HG03442 (cell line): ENCODE results near the gene ATP4B.

Source experiments
- ATAC-seq: cut with Tn5 transposase; IDR thresholded peaks from one replicate; pipeline ENCODE4 v1.9.1; 2021; ENCODE audit warnings: mild to moderate bottlenecking, moderate library complexity; ENCODE audit not compliant: unreplicated experiment

Gene ATP4B

DNA sequence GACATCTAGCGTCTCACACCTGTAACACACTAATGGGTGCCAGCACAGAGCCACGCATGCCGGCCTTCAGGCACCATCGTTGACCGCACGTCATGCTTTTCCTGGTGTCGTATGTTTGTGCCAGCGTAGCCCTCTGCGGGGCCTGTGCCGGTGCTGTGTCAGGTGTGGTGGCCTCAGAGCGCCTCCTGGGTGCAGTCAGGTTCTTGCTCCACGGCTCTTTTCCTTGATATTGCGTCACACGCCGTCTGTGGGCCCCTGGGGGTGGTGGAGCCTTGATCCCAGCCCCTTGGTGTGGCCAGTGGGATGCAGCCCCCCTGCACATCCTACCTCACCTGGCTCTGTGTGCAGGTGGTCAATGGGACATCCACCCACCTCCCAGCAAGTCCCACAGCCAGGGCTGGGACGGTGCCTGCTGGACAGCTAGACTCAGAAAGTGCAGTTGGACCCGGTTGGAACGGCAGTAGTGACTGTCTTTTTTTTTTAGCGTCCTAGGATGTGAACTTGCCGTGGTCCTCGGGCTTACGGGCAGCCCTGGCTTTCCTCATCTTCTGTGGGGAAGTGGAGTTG is 48.9 kb downstream of the ATP4B start:
- ATAC-seq: no peak

DNA sequence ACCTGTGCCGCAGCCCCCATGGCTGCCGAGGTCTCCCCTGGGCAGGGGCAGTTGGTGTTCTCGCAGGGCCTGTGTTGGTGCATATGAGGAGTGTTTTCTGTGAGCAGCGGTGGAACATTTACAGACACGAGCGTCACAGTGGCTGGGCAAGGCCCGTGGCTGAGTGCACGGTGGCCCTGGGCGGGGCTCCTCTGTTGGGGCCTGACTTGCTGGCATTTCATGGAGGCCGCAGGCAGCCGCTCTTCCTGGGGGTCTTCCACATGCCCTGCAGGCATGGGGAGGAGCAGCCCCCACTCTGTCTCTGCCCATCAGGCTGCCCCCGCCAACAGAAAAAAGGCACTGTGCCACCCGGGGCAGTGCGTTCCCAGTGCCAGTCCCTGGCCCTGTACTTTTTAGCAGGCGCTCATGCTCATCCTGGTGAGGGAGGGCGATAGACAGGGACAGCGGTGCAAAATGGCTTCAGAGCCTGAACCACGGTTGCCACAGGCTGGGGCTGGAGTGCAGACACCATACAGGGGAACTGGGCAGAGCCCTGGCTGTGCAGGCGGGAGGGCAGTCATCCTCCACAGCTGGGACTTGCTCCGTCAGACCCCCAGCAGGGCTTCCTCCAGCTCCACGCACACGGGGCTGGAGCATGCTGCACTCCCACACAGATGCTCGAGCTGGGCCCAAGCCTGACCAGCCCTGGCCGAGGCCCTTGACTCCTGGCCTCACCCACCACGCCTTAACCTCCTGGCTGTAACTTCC is 49.9 kb downstream of the ATP4B start:
- no peak for ATAC-seq

DNA sequence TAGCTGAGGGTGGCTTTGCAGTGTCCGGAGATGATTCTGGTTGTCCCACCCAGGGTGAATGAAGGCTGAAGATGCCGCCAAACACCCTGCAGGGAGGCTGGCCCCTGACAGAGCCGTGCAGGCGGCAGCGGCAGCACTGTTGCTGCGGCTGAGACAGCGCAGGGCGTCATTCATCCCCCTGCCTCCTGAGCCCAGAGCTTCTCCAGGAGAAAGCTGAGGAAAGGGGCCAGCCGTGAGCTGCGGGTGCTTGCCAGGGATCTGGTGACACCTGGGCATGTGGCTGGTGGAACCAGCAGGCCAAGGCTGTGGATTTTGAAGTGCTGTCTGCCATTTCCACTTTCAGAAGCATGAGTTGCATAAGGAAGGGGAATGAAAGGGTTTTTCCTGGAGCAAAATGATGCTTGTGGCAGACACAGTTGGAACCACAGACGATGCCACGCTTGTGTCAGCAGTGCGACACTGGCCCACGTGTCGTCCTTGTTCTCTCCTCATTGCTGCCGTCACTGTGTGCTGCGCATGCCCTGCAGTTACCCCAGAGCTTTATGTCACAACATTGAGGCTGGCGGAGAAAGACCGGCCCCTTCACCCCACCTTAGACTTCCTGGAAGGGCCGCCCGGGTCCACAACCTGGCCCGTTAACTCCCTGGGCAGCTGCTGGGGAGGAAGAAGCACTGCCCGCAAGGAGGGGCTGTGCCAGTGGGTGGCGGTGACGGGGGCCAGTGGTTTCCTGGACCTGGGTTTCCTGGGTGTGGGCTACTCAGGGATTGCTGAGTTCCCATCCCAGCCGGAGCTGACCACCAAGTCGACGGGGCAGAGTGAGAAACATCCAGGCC is 50.7 kb downstream of the ATP4B start:
- no peak for ATAC-seq

DNA sequence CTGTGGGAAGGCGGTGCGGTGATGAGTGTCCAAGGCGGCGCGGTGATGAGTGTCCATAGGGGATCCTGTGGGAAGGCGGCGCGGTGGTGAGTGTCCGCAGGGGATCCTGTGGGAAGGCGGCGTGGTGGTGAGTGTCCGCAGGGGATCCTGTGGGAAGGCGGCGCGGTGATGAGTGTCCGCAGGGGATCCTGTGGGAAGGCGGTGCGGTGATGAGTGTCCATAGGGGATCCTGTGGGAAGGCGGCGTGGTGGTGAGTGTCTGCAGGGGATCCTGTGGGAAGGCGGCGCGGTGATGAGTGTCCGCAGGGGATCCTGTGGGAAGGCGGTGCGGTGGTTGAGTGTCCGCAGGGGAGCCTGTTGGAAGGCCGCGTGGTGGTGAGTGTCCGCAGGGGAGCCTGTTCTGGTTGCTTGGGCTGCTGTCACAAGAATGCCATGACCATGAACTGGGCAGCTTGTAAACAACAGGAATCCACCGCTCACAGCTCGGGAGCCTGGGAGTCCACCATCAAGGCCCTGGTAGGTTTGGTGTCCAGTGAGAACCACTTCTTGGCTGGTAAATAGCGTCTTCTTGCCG is 52.0 kb downstream of the ATP4B start:
- no peak for ATAC-seq

DNA sequence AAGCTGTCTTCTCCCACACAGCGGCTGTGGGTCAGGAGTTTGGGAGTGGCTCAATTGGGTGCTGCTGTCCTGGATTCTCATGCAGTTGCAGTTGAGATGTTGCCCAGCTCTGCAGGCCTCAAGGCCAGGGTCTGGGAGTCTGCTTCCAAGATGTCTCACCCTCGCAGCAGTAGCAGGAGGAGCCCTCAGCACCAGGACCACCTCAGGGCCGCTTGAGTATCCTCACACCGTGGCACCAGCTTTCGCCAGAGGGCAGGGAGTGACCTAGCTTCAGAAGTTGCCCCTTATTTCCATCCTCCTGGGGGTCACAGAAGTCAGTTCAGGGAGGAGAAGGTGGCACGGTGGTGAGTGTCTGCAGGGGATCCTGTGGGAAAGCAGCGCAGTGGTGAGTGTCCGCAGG is 52.5 kb downstream of the ATP4B start:
- no peak for ATAC-seq

DNA sequence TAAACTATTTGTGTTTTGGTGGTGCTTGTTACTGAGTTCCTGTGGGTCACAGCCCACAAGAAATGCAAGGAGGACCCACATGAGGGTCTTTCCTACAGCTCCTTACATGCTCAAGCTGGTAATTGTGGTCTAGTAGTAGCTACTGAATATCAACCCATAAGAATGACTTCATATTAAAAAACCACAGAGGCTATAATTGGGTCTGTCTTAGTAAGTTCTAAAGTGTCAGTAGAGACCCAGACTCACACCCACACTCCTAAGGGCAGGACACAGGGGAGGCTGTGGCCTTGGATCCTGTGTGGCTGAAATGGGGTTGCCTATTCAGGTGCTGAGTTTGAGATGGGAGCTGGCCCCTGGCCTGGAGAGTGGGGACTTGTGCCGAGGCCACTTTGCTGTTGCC is 53.8 kb downstream of the ATP4B start:
- ATAC-seq: peak; percentile 60

DNA sequence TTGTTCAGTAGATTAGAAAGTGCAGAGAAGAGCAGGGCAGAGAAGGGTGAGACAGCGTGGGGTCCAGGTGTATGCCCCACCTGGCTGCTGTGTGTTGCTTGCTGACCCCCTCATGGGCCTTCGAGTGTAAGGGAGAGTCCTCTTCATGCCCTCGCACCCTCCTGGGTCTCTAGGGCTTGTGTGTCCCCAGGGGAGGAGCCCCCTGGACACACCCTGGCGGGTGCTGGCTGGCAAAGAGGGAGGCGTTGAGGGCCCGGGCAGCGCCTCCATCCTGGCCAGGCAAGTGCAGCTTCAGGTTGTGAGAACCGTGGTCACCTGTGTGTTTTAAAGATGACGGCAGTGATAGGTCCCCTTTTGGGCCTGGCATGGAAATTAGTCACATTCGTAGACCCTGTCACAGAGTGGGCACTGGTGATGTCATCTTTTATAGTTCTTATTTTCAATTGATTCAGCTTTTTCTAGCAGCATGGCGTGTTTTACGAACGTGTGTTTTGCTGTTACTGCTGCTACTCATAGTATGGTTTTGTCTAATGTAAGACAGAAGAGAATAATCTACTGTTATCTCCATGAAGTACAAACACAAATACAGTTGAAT is 54.8 kb downstream of the ATP4B start:
- no peak for ATAC-seq

DNA sequence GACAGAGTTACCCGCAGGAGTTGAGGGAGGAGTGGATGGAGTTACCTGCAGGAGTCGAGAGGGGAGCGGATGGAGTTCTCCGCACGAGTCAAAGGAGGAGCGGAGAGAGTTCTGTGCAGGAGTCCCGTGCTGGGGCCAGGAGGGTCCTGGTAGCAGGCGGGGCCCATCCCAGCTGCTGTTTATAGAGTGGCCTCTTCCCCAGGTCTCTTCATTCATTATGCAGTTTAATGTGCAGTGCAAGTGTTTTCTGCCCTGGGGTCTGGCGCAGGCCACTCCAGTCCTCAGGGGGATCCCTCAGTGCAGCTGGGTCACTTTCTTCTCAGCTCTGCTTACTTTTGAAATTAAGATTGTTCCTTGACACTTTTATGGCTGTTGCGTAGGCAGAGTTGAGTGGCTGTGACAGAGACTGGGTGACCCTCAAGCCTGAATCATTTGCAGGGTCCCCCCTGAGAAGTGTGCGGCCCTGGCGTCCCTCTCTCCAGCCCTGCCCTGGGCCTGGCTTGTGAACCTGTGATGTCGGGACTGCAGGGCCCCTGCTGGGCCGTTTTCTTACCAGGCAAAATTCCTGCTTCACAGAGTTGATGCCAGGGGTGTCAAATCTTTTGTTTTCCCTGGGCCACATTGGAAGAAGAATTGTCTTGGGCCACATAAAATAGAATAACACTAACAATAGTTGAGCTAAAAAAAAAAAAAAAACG is 55.6 kb downstream of the ATP4B start:
- no peak for ATAC-seq

DNA sequence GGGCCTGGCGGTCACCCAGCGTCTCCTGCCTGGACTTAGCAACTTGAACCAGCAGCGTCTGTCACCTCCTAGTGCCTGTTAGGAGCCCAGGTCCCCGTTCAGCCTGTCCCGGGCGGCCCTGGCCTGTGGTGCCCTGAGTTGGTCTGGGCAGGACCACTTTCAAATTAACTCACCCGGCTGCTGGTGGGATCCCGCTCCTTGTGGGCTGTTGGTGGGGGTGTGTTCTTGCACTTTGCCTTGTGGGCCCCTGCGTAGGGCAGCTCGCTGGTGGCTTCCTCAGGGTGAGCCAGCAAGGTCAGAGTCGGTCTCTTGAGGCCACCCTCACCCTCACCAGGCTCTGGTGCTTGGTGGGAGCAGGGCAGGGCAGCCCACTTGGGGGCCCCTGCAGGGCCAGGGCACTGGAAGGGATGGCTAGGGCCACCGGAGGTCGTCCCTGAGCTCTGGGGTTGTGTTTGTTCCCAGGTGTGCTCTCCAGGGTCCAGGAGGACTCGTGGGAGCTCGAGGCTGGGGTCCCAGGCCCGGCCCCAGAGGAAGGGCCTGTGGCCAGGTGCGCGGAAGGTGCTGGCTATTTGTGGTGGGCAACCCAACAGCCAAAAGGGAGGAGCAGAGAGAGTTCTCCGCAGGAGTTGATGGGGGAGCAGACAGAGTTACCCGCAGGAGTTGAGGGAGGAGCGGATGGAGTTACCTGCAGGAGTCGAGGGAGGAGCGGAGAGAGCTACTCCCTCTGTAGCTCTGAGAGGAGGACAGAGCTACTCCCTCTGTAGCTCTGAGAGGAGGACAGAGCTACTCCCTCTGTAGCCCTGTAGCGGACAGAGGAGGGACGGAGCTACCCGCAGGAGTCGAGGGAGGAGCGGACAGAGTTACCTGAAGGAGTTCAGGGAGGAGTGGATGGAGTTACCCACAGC is 56.6 kb downstream of the ATP4B start:
- ATAC-seq: no peak

DNA sequence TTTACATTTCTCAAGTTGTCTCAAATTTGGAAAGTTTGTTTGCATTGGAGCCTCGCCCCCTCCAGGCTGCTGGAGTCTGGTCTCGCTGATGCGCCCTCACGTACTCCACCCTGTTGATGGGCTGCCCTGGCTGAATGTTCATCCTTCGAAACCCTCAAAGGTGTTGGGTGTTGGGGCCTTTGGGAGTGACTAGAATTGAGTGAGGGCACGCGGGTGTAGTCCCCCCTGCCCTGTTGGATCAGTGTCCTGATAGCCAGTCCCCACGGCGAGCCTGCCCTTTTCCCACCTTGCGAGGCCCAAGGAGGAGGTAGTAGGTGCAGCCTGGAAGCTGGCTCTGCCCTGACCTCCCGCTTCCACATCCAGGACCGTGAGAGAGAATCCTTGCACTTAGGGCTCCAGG is 58.6 kb downstream of the ATP4B start:
- no peak for ATAC-seq
